T-helper 1 cell treated with Interleukin-12 subunit alpha and Interleukin-12 subunit beta and Interleukin-4 antibody, amounts not matched to agents 30 ng/mL and 1 ng/mL, for 36 hours (primary cell): ENCODE data around the gene FAM222B. TPM values are rescaled to one million over a fixed set of nuclear protein-coding genes. Genes with fewer than 3 reads are reported as not detected.

ENCODE experiments used
- total RNA-seq: library from RNA; stranded (reverse); gene quantifications from 2 replicates; pipeline ENCODE4 v1.2.3, GENCODE V29; 2022

Gene FAM222B
- total RNA-seq, 1 donor from 2014 or later: 23.9 TPM

Other genes with a start within 250 kb of the FAM222B start
- 96.4 and 101 TPM in 2 replicates for gene SPAG5, start 243.8 kb downstream of the FAM222B start, total RNA-seq
- 31.8 and 32.1 TPM in 2 replicates for gene RSKR, start 228.6 kb downstream of the FAM222B start, total RNA-seq
- 162 and 172 TPM in 2 replicates for gene BLTP2, start 197.6 kb downstream of the FAM222B start, total RNA-seq
- gene SDF2, start 180.9 kb downstream of the FAM222B start, total RNA-seq: 49.9 TPM in 2 replicates
- 95.8 and 104 TPM in 2 replicates for gene SUPT6H, start 180.6 kb downstream of the FAM222B start, total RNA-seq
- 5.3 and 7.1 TPM in 2 replicates for gene PROCA1, start 130.9 kb downstream of the FAM222B start, total RNA-seq
- 9.0 and 9.4 TPM in 2 replicates for gene RAB34, start 124.9 kb downstream of the FAM222B start, total RNA-seq
- 1,587 and 1,609 TPM in 2 replicates for gene RPL23A, start 122.8 kb downstream of the FAM222B start, total RNA-seq
- gene TLCD1, start 116.6 kb downstream of the FAM222B start, total RNA-seq: 1.1 and 1.2 TPM in 2 replicates
- gene NEK8, start 114.0 kb downstream of the FAM222B start, total RNA-seq: 5.4 and 6.5 TPM in 2 replicates
- gene TRAF4, start 98.8 kb downstream of the FAM222B start, total RNA-seq: 106 and 108 TPM in 2 replicates
- 46.1 and 46.9 TPM in 2 replicates for gene ERAL1, start 12.2 kb upstream of the FAM222B start, total RNA-seq
- gene FLOT2, start 54.9 kb upstream of the FAM222B start, total RNA-seq: 150 and 151 TPM in 2 replicates
- gene DHRS13, start 60.3 kb upstream of the FAM222B start, total RNA-seq: 22.8 and 26.1 TPM in 2 replicates
- gene PHF12, start 108.7 kb upstream of the FAM222B start, total RNA-seq: 73.3 and 78.5 TPM in 2 replicates
- not detected in 2 replicates for gene SEZ6, start 163.2 kb upstream of the FAM222B start, total RNA-seq
- 2.0 and 2.2 TPM in 2 replicates for gene PIPOX, start 200.4 kb upstream of the FAM222B start, total RNA-seq